EH (cell line): ENCODE data around the gene PSPH.
A peak's percentile ranks its signal among the peaks of the same experiment; 100 is the strongest.

Experiments used
- DNase-seq: peaks from one replicate; pipeline ENCODE4 v3.0.0-alpha.2; 2015; ENCODE audit warnings: low read depth

The PSPH gene

GRCh38 chr7:56003749-56004148 lies 47.5 kb downstream of the PSPH start:
- no peak for DNase-seq

DNA sequence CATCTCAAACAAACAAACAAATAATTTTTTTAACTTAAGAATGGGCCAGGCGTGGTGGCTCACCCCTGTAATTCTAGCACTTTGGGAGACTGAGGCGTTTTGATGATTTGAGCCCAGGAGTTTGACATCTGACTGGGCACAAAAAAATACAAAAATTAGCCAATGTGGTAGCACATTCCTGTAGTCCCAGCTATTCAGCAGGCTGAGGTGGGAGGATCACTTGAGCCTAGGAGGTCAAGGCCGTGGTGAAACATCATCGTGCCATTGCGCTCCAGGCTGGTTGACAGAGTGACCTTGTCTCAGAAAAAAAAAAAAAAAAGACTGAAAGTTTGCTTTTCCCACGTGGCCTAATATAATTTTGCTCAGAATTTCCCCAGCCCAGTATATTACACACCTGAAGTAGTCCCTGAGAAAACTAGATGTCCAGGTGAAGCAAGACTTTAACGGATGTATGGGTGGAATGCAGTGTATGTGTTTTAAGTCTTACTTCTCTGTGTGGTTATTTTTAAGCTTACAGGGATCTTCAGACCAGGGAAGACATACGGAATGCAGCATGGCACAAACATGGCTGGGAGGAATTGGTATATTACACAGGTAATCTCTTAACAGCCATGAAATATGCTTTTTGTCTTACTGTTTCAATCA lies 54.3 kb downstream of the PSPH start:
- DNase-seq, result no peak

DNA sequence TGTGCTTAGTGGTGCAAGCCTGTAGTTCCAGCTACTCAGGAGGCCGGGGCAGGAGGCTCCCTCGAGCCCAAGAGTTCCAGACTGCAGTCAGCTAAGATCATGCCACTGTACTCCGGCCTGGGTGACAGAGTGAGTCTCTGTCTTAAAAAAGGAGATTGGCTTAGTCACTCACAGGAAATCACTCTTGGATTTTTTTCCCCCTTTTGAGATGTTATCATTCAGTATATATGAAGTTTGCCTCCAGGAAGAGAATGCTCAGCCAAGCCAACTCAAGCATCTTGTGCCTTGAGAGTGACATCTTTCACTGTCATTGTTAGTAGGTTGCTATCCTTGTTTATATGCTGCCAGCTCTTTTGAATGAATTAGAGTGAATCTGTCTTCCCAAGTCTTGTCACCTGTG lies 58.9 kb downstream of the PSPH start:
- DNase-seq, result peak; percentile 67

DNA sequence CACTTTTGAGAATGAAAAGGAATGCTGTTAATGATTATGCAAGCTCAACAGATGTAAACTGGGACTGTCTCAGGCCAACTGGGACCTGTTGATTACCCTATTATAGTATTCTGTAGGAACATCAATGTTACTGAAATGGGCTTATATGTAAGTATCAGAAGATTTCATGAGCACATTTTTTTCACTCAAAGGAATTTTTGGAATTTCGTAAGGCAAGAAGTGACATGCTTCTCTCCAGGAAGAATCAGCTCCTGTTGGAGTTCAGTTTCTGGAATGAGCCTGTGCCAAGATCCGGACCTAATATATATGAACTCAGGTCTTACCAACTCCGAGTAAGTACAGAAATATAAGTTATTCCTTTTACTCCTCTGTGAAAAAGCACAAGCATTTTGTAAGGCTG lies 67.7 kb downstream of the PSPH start:
- peak; percentile 25 for DNase-seq

GRCh38 chr7:55980266-55980665 lies 71.0 kb downstream of the PSPH start:
- no peak for DNase-seq

DNA sequence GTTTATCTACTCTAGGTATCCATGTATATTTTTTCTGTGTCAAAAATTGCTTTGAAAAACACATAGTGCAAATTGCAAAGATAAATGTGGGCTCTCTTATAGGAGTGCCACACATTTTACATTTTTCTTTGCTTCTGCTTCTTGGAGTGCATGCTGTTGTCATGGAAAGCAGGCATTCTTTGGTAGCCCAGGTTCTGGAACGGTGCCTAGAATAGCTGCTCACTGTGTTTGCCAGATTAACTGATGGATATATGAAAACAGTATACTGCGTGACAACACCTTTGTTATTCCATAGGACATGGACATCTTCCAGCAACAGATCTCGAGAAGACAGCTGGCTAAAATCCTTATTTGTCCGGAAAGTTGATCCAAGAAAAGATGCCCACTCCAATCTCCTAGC lies 73.4 kb downstream of the PSPH start:
- DNase-seq, result peak; percentile 94

DNA sequence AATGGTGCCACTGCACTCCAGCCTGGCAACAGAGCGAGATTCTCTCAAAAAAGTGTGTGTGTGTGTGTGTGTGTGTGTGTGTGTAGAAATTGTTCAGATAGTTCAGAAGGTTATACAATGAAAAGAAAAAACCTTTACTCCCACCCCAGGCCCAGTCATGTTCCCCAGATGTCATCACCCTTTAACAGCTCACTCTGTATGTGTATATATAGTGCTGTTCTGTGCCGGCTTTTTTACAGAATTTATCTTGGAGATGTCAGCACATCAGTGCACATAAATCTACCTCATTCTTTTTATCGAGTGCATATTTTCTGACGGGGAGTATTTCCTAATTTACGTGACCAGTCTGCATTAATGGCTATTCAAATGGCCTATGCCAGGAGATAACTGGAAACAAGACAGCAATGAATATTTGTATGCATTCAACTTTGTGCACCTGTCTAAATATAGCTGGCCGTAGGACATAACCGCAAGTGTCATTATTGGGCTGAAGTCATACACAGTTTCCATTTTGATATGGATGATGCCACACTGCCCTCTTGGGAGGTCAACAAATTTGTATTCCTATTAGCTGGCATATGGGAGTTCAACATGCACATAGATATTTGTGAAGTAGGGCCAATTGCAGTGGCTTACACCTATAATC lies 75.1 kb downstream of the PSPH start:
- DNase-seq, result no peak

DNA sequence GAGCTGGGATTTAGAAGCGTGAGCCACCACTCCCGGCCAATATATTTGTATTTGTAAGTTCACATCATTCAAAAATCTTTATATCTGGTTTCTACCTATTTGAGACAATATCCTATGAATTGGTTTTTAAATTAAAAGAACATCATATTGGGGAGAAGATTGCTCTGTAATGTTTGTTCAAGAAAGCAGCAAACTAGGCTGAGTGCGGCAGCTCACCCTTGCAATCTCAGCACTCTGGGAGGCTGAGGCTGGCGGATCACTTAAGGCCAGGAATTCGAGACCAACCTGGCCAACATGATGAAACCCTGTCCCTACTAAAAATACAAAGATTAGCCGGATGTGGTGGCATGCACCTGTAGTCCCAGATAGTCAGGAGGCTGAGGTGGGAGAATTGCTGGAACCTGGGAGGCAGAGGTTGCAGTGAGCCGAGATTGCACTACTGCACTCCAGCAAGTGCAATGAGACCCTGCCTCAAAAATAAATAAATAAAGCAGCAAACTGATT lies 77.4 kb downstream of the PSPH start:
- DNase-seq, result no peak

DNA sequence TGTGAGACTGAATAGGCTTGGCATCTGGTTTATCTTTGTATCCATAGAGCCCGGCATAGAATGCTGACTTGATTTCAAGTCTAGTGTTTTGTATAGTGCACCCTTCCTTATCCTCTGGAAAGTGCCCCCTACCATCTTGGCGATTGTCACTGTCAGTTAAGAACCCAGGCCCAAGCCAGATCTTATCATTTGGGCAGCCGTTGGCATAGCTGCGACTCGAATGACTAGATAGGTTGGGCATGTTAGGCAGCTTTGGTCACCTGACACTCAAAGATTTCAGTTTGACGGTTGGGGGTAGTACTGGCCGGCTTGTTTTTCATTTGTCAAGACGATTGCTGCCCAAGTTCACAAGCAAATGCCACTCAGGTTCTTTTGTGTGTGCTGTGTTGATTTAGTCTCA lies 80.3 kb downstream of the PSPH start:
- no peak for DNase-seq

- no peak for DNase-seq
Observed at GRCh38 chr7:55970561-55970960, 80.7 kb downstream of the PSPH start.

DNA sequence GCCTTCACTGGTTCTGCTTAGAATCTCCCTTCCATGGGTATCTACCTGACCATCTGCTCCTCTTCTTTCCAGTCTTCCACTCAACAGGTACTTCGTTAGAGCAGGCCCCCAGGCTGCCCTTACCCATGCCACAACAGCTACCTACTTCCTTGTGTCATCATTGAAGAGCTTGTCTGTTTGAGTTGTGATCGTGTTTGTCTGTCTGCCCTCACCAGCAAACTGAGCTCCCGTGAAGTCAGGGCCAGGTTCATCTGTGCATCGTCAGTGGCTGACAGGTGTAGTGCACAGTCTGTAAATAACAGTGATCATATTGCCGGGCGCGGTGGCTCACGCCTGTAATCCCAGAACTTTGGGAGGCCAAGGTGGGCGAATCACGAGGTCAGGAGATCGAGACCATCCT lies 81.9 kb downstream of the PSPH start:
- no peak for DNase-seq

- no peak for DNase-seq
Observed at GRCh38 chr7:55966851-55967250, 84.4 kb downstream of the PSPH start.

GRCh38 chr7:55965805-55966421 lies 85.3 kb downstream of the PSPH start:
- peak; percentile 82 for DNase-seq

DNA sequence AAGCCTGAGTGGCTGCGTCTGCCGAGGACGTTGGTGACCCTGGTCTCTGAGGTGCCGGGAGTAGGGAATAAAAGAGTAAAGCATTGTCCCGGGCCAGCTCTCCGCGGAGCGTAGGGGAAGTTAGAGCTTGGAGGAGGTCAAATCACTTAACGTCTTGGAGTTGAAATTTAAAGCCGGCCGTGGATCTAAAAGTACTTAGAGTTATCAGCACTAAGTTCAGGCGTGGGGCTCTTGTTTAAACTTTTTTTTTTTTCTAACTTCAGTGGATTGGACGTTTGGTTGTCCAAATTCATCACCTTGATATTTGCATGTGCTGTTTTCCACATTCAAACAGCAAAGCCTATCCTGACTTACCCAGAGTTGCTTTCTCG lies 86.2 kb downstream of the PSPH start:
- DNase-seq, result no peak

DNA sequence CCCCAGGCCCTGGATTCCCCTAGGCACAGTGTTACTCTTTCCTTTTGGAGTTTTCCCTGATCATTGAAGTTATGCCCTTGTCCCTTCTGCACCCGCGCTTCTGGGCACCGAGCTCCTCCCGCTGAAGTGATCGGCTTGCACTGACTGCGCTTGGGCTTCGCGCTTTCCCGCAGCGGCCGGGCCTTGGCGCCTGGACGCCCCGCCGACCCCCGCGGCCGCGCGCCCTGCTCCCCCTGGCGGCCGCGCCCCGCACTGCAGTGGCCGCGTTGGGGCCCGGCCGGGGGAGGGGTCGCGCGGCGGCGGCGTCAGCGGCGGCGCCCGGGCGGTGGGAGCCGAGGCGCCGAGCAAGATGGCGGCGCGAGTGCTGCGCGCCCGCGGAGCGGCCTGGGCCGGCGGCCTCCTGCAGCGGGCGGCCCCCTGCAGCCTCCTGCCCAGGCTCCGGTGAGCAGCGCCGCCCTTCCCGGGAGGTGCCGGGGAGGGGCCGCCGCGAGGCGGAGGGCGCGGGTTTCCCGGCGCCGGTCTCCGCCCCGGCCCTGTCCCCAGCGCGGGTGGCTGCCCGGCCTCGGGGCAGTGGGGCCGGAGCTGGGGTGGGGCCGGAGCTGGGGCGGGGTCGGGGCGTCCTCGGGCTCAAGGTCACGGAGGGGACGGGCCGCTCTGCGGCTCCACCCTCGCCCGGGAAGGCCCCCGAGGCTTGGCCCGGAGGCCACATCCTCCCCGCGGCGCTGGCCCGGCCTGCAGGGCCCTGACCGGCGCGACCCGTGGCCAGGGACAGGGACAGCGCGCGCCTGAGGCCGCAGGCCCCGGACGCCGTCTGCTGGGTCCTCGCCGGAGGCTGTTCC lies 86.8 kb downstream of the PSPH start, which contains the start of gene NIPSNAP2:
NIPSNAP2 (plus strand) TSS at position 325 of the 839 bp plus-strand sequence; CDS start at position 350, 25 bp downstream.
- peak; percentile 72 for DNase-seq

- no peak for DNase-seq
Observed at GRCh38 chr7:55963584-55964168, 87.6 kb downstream of the PSPH start.

DNA sequence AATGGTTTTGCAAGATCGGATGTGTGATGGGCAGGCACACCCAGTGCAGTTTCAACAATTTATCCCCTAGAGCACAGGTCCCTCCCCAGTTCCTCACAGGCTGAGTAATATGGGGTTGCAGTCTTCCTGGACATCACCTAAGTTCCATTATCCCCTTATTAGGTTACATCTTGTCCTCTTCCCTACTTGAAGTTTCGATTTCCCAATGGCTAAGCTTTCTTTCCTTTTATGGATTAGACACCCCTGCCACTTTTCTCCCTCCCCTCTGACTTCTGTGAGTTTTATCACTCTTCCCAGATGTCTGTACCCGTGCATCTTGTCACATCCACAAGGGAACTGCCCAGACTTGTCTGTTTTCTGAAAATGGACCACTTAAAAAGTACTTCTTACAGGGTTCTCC lies 89.2 kb downstream of the PSPH start:
- DNase-seq, result peak; percentile 60
